Neural cell (in vitro differentiated cells): Measurements from ENCODE around the gene OVCH1.

ENCODE experiments used
- EZH2 ChIP-seq: fragments of 200-600, 300-800 bp; shearing (Covaris generic), sonication (generic); IDR thresholded peaks from 2 replicates; pipeline ENCODE4 v1.6.1; 2014; ENCODE audit warnings: antibody characterized with exemption, low read length, borderline replicate concordance, mild to moderate bottlenecking; ENCODE audit not compliant: insufficient read depth, poor library complexity, severe bottlenecking
- POLR2AphosphoS5 ChIP-seq: IDR thresholded peaks from 2 replicates; pipeline ENCODE4 v1.6.1; 2012
- TF ChIP-seq, protein P1 (sequence below): fragments of 450-650 bp; IDR thresholded peaks from 2 replicates; pipeline ENCODE4 v1.5.1; 2014; ENCODE audit warnings: antibody characterized with exemption, mild to moderate bottlenecking, moderate library complexity; ENCODE audit not compliant: poor library complexity, severe bottlenecking

DNA sequence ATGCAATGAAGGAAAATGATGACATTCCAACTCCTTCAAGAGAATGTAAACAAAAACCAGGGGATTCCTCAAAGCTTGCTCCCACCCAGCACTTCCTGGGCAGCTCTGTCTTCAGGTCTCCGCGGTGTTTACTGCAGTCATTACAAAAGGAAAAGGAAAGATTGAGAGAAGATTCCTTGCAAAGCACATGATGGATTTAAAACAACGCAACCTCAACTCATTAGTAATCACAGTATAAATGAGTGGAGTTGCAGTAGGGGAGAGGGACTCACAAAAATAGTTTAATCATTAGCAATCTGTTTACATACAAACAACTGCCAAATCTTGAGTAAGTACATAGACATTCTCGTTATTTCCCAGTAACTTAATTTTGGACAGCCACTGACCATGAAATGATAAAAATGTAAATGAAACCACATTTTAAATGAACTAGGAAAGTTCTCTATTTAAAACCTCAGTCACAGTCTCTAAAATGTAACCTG is 49.7 kb upstream of the OVCH1 start:
- TF ChIP-seq POLR2AphosphoS5 (no peak), EZH2 (no peak)
- TF ChIP-seq, protein P1, sequence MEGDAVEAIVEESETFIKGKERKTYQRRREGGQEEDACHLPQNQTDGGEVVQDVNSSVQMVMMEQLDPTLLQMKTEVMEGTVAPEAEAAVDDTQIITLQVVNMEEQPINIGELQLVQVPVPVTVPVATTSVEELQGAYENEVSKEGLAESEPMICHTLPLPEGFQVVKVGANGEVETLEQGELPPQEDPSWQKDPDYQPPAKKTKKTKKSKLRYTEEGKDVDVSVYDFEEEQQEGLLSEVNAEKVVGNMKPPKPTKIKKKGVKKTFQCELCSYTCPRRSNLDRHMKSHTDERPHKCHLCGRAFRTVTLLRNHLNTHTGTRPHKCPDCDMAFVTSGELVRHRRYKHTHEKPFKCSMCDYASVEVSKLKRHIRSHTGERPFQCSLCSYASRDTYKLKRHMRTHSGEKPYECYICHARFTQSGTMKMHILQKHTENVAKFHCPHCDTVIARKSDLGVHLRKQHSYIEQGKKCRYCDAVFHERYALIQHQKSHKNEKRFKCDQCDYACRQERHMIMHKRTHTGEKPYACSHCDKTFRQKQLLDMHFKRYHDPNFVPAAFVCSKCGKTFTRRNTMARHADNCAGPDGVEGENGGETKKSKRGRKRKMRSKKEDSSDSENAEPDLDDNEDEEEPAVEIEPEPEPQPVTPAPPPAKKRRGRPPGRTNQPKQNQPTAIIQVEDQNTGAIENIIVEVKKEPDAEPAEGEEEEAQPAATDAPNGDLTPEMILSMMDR, result no peak
